ENCODE results near the gene PFKM.

The PFKM gene

DNA sequence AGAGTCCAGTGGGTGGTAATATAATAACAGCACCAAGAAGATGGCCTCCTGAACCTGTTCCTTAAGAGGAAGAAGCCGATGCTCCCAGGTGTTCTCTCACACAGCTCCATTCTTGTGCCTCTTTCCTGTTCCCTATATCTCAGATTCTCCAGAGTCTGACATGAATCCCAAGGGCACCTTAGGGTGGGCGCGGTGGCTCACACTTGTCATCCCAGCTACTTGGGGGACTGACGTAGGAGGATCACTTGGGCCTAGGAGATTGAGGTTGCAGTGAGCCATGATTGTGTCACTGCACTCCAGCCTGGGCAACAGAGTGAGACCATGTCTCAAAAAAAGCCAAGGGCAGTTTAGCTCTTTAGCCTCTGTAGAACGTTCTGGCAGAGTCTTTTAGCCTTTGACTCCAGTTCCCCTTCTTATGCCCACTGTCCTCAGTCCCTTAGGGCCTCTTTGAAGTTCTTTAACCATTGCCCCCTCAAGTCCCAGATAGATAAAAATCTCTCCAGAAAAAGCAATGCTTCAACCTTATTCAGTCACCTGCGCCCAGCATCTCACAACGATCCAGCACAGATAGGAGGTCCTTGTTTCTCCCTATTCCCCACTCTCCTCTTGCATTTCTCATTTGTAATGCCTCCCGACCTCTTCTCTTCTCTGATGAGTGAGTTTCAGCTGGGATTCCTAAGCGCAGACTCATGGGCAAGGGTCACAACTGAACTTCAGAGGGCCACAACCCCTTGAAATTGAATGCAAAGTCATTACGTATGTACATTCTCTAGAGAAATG is 68.9 kb downstream of the PFKM start:
- DNase-seq (ENCODE audit: low read depth), result no peak

DNA sequence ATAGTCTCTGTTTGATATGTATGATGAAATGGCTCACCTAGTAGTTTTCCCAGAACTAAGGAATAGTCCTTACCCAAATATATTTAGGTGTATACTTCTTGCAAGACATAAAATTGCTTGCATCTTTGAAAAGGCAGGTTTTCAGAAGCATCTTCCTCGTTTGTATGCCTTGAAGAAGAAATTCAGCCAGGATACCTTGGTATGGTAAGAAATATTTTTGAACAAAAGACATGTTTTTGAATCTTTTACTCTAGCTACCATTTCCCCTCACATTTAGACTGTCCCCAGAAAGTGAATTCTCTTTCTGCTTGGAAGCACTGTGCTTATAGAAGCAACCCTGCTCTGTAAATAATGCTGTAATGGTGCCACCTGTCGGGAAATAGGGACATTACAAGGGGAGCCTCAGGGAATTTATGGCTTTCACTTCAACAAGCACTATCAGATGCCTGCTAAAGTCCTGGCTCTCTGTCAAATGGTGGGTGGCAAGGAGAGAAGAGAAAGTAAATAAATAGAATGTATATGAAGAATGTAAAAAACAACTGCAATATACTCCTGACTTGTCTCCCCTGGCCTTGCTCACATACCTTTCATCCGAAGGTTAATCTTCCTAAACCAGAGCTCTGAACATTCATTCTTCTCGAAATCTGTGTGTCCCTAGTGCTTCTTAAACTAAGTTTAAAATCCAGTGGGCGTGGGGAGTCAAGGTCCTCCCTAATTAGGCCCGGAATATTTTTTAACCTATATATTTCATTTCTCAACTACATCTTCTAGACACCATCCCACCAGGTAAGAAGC is 70.4 kb downstream of the PFKM start:
- DNase-seq (ENCODE audit: low read depth), result peak; percentile 67

DNA sequence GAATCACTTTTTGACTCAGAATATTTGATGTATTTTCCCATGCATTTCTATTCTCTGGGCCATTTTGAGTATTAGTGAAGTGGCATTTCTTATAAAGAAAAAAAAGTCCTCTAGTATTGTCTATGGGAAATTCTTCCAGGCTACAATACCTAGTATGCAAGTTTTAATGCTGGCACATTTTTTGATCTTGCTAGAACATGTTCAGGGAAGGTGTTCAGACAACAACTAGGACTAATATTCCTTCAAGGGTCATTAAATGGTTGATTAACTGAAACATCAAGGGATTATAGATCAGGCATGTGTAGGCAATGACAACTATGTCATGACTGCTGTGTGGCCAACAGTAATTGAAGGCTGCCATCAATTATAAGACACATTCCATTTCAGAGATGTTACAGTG is 71.9 kb downstream of the PFKM start:
- no peak for DNase-seq (ENCODE audit: low read depth)

GRCh38 chr12:48192861-48193260 is 73.7 kb downstream of the PFKM start:
- DNase-seq (ENCODE audit: low read depth), result no peak

- DNase-seq (ENCODE audit: low read depth), result no peak
These were observed 74.5 kb downstream of the PFKM start for GRCh38 chr12:48193623-48194022.

- peak; percentile 24 for DNase-seq (ENCODE audit: low read depth)
These were observed 75.6 kb downstream of the PFKM start for GRCh38 chr12:48194799-48195201.
